WERI-Rb-1 (cell line): ENCODE data around the gene TRAPPC3.
"Not testable (repeated sequence)": the region's sequence is repeated elsewhere in the genome, so short reads cannot be mapped to it uniquely, and the experiment has no call there.

Experiments
- DNase-seq: peaks from one replicate; pipeline ENCODE4 v3.0.0-alpha.2; 2020
- H3K27ac ChIP-seq: fragments of 250-450 bp; sonication (Bioruptor Pico); 2 replicates; pipeline ENCODE4 v1.5.1; 2020; ENCODE audit warnings: mild to moderate bottlenecking, moderate library complexity
- H3K27me3 ChIP-seq: fragments of 250-450 bp; sonication (Bioruptor Pico); 2 replicates; pipeline ENCODE4 v1.5.1; 2021; ENCODE audit warnings: mild to moderate bottlenecking, low read depth, moderate library complexity; ENCODE audit not compliant: insufficient read depth, severe bottlenecking
- H3K36me3 ChIP-seq: fragments of 250-450 bp; sonication (Bioruptor Pico); 2 replicates; pipeline ENCODE4 v1.5.1; 2020; ENCODE audit warnings: mild to moderate bottlenecking, moderate library complexity
- H3K4me3 ChIP-seq: 2 replicates; pipeline ENCODE4 v1.5.1; 2011; ENCODE audit warnings: low read depth, mild to moderate bottlenecking, control low read depth, low read length
- H3K9me3 ChIP-seq: fragments of 250-450 bp; sonication (Bioruptor Pico); 2 replicates; pipeline ENCODE4 v1.5.1; 2021; ENCODE audit warnings: mild to moderate bottlenecking, moderate library complexity; ENCODE audit not compliant: severe bottlenecking
- TF ChIP-seq, protein P1 (sequence below): IDR thresholded peaks from 2 replicates; pipeline ENCODE4 v1.5.1; 2011; ENCODE audit warnings: low read depth, mild to moderate bottlenecking, control low read depth, inconsistent platforms, low read length

The TRAPPC3 gene

DNA sequence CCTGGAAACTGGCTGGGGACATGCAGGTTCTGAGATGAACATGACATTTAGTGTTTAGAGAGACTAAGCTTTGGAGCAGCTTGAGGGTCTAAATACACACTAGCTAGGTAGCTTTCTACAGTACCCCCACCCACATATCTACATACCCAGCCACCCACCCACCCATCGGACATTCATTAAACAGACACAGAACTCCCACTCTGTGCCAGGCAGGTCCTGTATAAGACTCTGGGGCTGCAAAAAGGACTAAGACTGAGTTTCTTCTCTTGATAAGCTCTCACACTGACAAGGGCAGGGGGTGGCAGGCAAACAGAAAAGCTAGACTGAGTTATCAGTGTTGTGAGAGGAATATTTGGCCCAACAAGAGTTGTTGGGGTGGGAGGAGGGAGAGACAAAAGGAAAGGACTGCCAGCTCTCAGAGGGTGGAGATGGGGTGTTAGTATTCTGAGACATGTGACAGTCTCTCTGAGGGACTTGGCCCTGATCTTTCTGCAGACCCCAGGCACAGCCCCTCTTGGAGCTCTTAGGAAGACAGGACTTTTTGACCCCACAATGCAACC is 13.5 kb upstream of the TRAPPC3 start:
- Histone ChIP-seq H3K27ac (no peak overlapping the region), H3K9me3 (no peaks in the 10 kb centered on the region), H3K27me3 (no peaks in the 10 kb centered on the region), H3K36me3 (peaks cover 45% of the 10 kb centered on the region), H3K4me3 (no peak overlapping the region)
- no peak for DNase-seq
- TF ChIP-seq, protein P1, sequence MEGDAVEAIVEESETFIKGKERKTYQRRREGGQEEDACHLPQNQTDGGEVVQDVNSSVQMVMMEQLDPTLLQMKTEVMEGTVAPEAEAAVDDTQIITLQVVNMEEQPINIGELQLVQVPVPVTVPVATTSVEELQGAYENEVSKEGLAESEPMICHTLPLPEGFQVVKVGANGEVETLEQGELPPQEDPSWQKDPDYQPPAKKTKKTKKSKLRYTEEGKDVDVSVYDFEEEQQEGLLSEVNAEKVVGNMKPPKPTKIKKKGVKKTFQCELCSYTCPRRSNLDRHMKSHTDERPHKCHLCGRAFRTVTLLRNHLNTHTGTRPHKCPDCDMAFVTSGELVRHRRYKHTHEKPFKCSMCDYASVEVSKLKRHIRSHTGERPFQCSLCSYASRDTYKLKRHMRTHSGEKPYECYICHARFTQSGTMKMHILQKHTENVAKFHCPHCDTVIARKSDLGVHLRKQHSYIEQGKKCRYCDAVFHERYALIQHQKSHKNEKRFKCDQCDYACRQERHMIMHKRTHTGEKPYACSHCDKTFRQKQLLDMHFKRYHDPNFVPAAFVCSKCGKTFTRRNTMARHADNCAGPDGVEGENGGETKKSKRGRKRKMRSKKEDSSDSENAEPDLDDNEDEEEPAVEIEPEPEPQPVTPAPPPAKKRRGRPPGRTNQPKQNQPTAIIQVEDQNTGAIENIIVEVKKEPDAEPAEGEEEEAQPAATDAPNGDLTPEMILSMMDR, result no peak

DNA sequence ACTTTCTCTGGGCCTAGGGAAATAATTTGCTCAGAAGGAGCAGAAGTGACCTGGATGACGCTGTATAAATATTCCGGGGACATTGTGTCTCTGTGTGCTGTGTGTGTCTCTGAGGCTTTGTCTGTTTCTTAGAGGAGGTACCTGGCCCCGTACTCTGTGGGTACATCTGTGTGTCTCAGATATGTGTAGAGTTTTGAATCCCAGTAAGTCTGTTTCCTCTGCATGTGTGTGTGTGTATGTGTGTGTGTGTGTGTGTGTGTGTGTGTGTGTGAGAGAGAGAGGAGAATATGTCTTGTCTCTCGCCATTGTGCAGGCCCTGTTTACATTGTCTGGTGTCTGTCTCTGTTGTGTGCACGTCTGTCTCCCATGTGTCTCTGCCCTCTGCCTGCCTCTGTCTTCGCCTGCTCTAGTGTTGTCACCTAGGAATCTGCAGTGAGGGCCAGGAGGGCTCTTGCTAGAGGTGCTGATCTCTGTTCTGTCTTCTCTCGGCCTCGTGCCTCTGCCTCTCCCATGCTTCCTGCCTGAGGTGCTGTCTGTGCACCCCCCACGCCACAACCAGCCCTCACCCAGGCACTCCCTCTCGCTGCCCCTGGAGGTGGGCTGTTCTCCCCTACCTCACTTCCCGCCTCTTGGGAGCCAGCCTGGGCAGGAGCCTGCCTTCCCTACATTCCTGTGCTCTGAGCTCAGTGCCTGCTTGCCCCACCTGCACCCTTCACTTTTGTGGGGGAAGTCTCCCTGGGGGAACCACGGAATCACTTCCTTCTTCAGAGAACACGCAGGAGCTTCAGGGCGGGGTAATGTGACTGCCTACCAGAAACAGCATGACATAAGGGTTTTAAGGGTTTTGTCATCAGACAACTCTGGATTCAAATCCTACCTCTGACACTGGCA is 12.6 kb upstream of the TRAPPC3 start:
- Histone ChIP-seq H3K4me3 (no peak overlapping the region), H3K27me3 (no peaks in the 10 kb centered on the region), H3K27ac (no peak overlapping the region), H3K9me3 (no peaks in the 10 kb centered on the region), H3K36me3 (peaks cover 39% of the 10 kb centered on the region)
- no peak for DNase-seq
- TF ChIP-seq, protein P1, result no peak

DNA sequence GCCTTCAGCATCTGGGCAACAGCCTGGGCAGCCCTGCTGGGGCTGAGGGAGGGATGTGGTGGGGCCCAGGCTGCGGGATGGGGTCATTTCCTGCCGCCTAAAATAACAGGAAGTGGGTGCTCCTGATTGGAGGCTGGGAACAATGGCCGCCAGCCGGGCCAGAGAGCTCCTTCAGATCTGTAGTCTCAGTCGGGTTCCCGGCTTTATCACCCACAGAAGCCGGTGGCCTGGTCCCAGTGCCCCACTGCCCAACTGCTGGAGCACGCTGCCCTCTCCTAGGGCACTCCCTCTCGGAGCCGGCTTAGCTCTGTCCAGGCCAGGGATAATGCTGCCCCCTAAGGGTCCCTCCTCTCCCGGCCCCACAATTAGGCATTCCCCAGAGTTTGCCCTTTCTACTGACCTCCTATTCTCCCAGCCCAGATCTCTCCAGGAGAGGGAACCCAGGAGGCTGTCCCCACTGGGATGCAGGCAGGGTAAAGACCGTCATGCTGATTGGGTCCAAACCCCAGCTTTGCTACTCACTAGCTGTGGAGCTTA is 11.7 kb upstream of the TRAPPC3 start:
- peaks cover 42% of the 10 kb centered on the region for H3K36me3 ChIP-seq
- H3K27ac ChIP-seq, result peak overlapping the region; percentile 25
- peak; percentile 72 for DNase-seq
- TF ChIP-seq, protein P1, result peak; percentile 45
- H3K27me3 ChIP-seq, result no peaks in the 10 kb centered on the region
- H3K4me3 ChIP-seq, result peak overlapping the region; percentile 22
- H3K9me3 ChIP-seq, result no peaks in the 10 kb centered on the region

DNA sequence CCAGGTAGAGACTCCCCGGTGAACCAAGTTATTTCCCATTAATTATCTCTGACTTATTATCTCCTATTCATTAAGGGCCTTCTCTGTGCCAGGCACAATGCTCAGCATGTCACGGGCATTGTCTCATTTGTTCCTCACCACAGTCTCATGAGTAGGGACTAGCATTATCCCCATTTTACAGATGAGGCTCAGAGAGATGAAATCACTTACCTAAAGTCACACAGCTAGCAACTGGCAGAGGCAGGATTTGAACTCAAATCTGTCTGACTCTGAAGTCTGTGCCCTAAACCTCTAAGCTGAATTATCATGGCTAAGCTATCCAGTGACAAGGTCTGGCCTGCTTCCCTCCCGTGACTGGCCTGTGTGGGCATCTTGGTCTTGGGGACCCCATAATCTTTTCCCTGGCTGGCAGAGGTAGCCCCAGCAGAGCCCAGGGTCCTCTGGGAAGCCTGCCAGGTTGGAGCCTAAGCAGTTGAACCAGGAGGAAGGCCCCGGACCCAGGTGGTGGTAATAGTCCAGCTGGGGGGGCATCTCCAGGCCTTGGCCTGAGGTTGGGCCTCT is 11.2 kb upstream of the TRAPPC3 start:
- Histone ChIP-seq H3K27ac (peak overlapping the region; percentile 25), H3K36me3 (peaks cover 42% of the 10 kb centered on the region), H3K27me3 (no peaks in the 10 kb centered on the region), H3K9me3 (no peaks in the 10 kb centered on the region), H3K4me3 (peak overlapping the region; percentile 22; the same call in 1 of the 2 replicates)
- no peak for DNase-seq
- TF ChIP-seq, protein P1, result no peak

DNA sequence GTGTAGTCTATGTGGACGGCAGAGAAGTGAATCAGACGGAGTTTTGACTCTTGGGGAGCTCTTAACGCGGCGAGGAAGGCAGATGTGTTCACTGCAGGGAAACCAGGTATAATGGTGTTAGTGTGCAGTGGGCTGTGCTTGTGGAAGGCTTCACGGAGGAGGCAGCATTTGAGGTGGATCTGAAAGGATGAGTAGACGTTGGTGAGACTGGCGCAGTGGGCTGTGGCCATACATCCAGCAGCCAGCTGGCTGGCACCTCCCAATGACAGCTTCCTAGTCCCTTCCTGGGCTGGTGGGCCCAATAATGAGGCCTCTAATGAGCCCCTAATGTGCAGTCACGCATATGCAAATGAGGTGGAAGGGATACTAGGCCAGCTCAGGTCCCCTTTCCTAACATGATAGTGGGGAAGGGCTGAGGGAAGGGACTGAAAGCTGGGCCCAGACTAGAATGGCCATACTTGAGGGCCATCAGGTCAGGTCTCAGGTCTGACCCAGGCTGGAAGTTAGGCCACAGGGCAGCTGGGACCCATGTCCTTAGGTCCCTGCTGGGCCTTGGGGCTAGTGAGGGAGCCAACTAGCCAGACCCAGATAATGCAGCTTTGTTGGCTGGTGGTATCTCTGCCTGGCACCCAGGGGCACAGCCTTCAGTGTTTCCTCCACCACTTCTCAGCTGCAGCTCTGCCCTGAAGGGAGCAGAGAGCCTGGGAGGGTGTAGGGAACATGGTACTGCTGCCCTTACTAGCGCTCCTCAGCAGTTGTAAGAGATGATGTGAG is 10.5 kb upstream of the TRAPPC3 start:
- H3K9me3 ChIP-seq, result no peaks in the 10 kb centered on the region
- DNase-seq, result no peak
- peaks cover 42% of the 10 kb centered on the region for H3K36me3 ChIP-seq
- no peak overlapping the region for H3K4me3 ChIP-seq
- H3K27me3 ChIP-seq, result no peaks in the 10 kb centered on the region
- no peak overlapping the region for H3K27ac ChIP-seq
- TF ChIP-seq, protein P1, result no peak

DNA sequence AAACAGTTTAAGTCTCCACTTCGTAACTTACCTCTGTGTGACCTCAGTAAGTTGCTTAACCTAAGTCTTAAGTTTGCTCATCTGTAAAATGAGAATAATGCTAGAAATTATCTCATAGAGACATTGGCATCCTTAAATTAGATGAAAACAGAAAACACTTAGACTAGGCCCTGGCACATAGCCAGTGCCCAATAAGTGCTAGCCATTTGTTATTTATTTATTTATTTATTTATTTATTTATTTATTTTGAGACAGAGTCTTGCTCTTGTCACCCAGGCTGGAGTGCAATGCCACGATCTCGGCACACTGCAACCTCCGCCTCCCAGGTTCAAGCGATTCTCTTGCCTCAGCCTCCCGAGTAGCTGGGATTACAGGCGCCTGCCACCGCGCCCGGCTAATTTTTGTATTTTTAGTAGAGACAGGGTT is 9.6 kb upstream of the TRAPPC3 start:
- not testable (repeated sequence) for H3K9me3 ChIP-seq, H3K27me3 ChIP-seq, H3K27ac ChIP-seq, H3K4me3 ChIP-seq, DNase-seq
- peaks cover 37% of the 10 kb centered on the region for H3K36me3 ChIP-seq
